Calu3 (cell line): ENCODE data around the gene CRTAC1. TPM values are rescaled to one million over a fixed set of nuclear protein-coding genes. Genes with fewer than 3 reads are reported as not detected.

Source experiments
- BruUV-seq: library from RNA; stranded (reverse); fragments of 400-500 nt; replicated peaks from 2 replicates; lab custom pipeline; 2021; lab: Mats Ljungman, UMichigan
- CTCF ChIA-PET: fragments of 300-600 bp; sonication (Branson Sonifier 250); formaldehyde crosslinking; loops from one replicate; lab custom pipeline; 2022; ENCODE audit warnings: antibody characterized with exemption; lab: Charles Lee
- DNase-seq: peaks from one replicate; pipeline ENCODE4 v3.0.0; 2022
- H3K27ac Mint-ChIP-seq: one replicate; pipeline ENCODE4 v1.8.0; 2022; ENCODE audit warnings: mixed read lengths; ENCODE audit not compliant: unreplicated experiment
- H3K27me3 Mint-ChIP-seq: one replicate; pipeline ENCODE4 v1.8.0; 2022; ENCODE audit warnings: mixed read lengths; ENCODE audit not compliant: unreplicated experiment
- H3K36me3 Mint-ChIP-seq: one replicate; pipeline ENCODE4 v1.8.0; 2022; ENCODE audit warnings: mild to moderate bottlenecking, moderate library complexity, mixed read lengths; ENCODE audit not compliant: insufficient read depth, unreplicated experiment
- H3K4me1 Mint-ChIP-seq: one replicate; pipeline ENCODE4 v1.8.0; 2022; ENCODE audit warnings: mild to moderate bottlenecking, low read depth, mixed read lengths; ENCODE audit not compliant: unreplicated experiment
- H3K4me3 Mint-ChIP-seq: one replicate; pipeline ENCODE4 v1.8.0; 2022; ENCODE audit warnings: mild to moderate bottlenecking, low read depth, moderate library complexity, mixed read lengths; ENCODE audit not compliant: unreplicated experiment
- H3K9me3 Mint-ChIP-seq: one replicate; pipeline ENCODE4 v1.8.0; 2022; ENCODE audit warnings: low read depth, mixed read lengths; ENCODE audit not compliant: unreplicated experiment
- CTCF ChIP-seq: fragments of 200-600 bp; IDR thresholded peaks from one replicate; pipeline ENCODE4 v1.8.0; 2022; ENCODE audit warnings: antibody characterized with exemption; ENCODE audit not compliant: unreplicated experiment
- intact Hi-C: fragments of 100-400 bp; cut with micrococcal nuclease; formaldehyde crosslinking; loops from one replicate; pipeline ENCODE4 v1.10.0; 2022; ENCODE audit not compliant: unreplicated experiment
- total RNA-seq: library from RNA; stranded (reverse); gene quantifications from 2 replicates; pipeline ENCODE4 v1.2.3, GENCODE V29; 2022

The CRTAC1 gene
- total RNA-seq, 1 experiment from 2014 or later, result not detected

GRCh38 chr10:97961945-97962344 is 68.5 kb downstream of the CRTAC1 start:
- H3K36me3 Mint-ChIP-seq, result no peaks in the 10 kb centered on the region
- no peaks in the 10 kb centered on the region for H3K9me3 Mint-ChIP-seq
- H3K4me3 Mint-ChIP-seq, result no peak overlapping the region
- BruUV-seq, result no TSS peak
- peaks cover 100% of the 10 kb centered on the region for H3K27me3 Mint-ChIP-seq
- CTCF ChIA-PET, result interaction anchor here (0.6 kb wide), 1 partner anchor 1526 kb away, joined by 3 read pairs; no protein-coding TSS in a partner anchor
- intact Hi-C loops, result no loop called here
- H3K27ac Mint-ChIP-seq, result no peak overlapping the region
- no peaks in the 10 kb centered on the region for H3K4me1 Mint-ChIP-seq
- TF ChIP-seq CTCF, result no peak
- no peak for DNase-seq

- no peaks in the 10 kb centered on the region for H3K36me3 Mint-ChIP-seq
- no peaks in the 10 kb centered on the region for H3K4me1 Mint-ChIP-seq
- H3K27me3 Mint-ChIP-seq, result peaks cover 100% of the 10 kb centered on the region
- no peak for TF ChIP-seq CTCF
- no TSS peak for BruUV-seq
- H3K27ac Mint-ChIP-seq, result no peak overlapping the region
- CTCF ChIA-PET, result no interaction called here
- H3K4me3 Mint-ChIP-seq, result no peak overlapping the region
- DNase-seq, result no peak
- H3K9me3 Mint-ChIP-seq, result no peaks in the 10 kb centered on the region
- intact Hi-C loops, result no loop called here
Observed at GRCh38 chr10:97960269-97961056, 70.0 kb downstream of the CRTAC1 start.

- intact Hi-C loops, result no loop called here
- no peak for TF ChIP-seq CTCF
- H3K4me1 Mint-ChIP-seq, result no peaks in the 10 kb centered on the region
- peaks cover 90% of the 10 kb centered on the region for H3K27me3 Mint-ChIP-seq
- CTCF ChIA-PET, result no interaction called here
- H3K36me3 Mint-ChIP-seq, result no peaks in the 10 kb centered on the region
- H3K27ac Mint-ChIP-seq, result no peak overlapping the region
- BruUV-seq, result no TSS peak
- H3K9me3 Mint-ChIP-seq, result peaks cover 8% of the 10 kb centered on the region
- H3K4me3 Mint-ChIP-seq, result no peak overlapping the region
- no peak for DNase-seq
Observed at GRCh38 chr10:97949462-97949861, 81.0 kb downstream of the CRTAC1 start.

GRCh38 chr10:97948822-97949221 is 81.6 kb downstream of the CRTAC1 start:
- Mint-ChIP-seq H3K27ac (no peak overlapping the region), H3K9me3 (peaks cover 8% of the 10 kb centered on the region), H3K27me3 (peaks cover 89% of the 10 kb centered on the region), H3K36me3 (no peaks in the 10 kb centered on the region), H3K4me1 (no peaks in the 10 kb centered on the region), H3K4me3 (no peak overlapping the region)
- no peak for DNase-seq
- no peak for TF ChIP-seq CTCF
- CTCF ChIA-PET, result no interaction called here
- intact Hi-C loops, result no loop called here
- BruUV-seq, result no TSS peak
